ENCODE data around the gene SLC1A3. TPM values are rescaled to one million over a fixed set of nuclear protein-coding genes. Genes with fewer than 3 reads are reported as not detected.

Gene SLC1A3
- total and polyA plus RNA-seq, 10 of the 15 experiments (the other 5 are each of a cell fraction or from before 2014, with no cell fraction given): 0.23 to 4.4 (median 3.3) TPM

DNA sequence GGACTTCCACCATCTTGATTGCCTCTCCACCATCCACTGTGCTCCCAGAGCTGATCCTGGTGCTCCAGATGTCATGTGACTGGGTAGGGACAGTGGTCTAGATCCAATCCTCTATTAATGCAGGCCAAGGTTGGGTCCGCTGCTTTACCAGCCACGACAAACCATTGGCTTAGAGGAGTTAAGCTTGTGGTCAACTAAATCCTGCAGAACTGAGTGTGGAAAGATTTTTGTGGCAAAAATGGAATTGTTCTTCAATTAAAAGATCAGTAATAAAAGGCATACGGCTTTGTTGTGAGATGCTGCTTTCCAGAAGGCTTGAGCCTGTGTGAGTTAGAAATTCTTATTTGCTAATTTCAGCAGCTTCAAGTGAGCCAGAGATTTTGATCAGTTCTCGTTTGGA lies 30.7 kb downstream of the SLC1A3 start:
- DNase-seq (ENCODE audit: low read depth, low spot score): no peak
- intact Hi-C loops (cut with micrococcal nuclease; ENCODE audit: unreplicated experiment) (no loop called here), in situ Hi-C loops (cut with MboI) (no loop called here)
- Histone ChIP-seq H3K27me3 (replicated peaks in 1 of 2; ENCODE audit: control insufficient read depth in 2 of 2, insufficient read depth in 2 of 2, low read length in 1 of 2) (no peaks in the 10 kb centered on the region; a peak in 2 of 4 replicates), H4K20me1 (ENCODE audit: control insufficient read depth, insufficient read depth) (no peaks in the 10 kb centered on the region), H3K4me3 (no peak overlapping the region), H3K9me3 (replicated peaks; ENCODE audit: control insufficient read depth, insufficient read depth, low read length) (no peaks in the 10 kb centered on the region), H3K79me2 (ENCODE audit: control insufficient read depth, insufficient read depth, low read length) (no peaks in the 10 kb centered on the region), H3K36me3 (ENCODE audit: control insufficient read depth in 2 of 2, insufficient read depth in 2 of 2, low read length in 1 of 2) (no peaks in the 10 kb centered on the region), H3K27ac (ENCODE audit: control insufficient read depth, insufficient read depth) (no peak overlapping the region), H3K9ac (ENCODE audit: control insufficient read depth, insufficient read depth, low read length) (no peak overlapping the region), H3K4me2 (ENCODE audit: control insufficient read depth, insufficient read depth) (no peak overlapping the region), H2AFZ (ENCODE audit: control insufficient read depth, low read depth, low read length) (no peak overlapping the region), H3K4me1 (ENCODE audit: control insufficient read depth, insufficient read depth, low read length) (no peaks in the 10 kb centered on the region)
- RAD21 ChIA-PET (ENCODE audit: unreplicated experiment): no interaction called here
- CTCF ChIA-PET: no interaction called here
- BruUV-seq (replicated peaks): no TSS peak
- POLR2A ChIA-PET: interaction anchor here (0.6 kb wide), 1 partner anchor 275 kb away, joined by 5 read pairs; no protein-coding TSS in a partner anchor
- SMC1A ChIA-PET (ENCODE audit: uncharacterized antibody, unreplicated experiment): interaction anchor here (0.6 kb wide), 1 partner anchor 26 kb away, joined by 3 read pairs; no protein-coding TSS in a partner anchor
- no peak for TF ChIP-seq ZNF274 (IDR thresholded peaks at IDR 0.05; ENCODE audit: insufficient read depth, insufficient read length)
- no peak for TF ChIP-seq BMI1 (IDR thresholded peaks at IDR 0.05; ENCODE audit: borderline replicate concordance)
- TF ChIP-seq, protein P1, sequence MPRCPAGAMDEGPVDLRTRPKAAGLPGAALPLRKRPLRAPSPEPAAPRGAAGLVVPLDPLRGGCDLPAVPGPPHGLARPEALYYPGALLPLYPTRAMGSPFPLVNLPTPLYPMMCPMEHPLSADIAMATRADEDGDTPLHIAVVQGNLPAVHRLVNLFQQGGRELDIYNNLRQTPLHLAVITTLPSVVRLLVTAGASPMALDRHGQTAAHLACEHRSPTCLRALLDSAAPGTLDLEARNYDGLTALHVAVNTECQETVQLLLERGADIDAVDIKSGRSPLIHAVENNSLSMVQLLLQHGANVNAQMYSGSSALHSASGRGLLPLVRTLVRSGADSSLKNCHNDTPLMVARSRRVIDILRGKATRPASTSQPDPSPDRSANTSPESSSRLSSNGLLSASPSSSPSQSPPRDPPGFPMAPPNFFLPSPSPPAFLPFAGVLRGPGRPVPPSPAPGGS (IDR thresholded peaks at IDR 0.05; ENCODE audit: borderline replicate concordance, insufficient read depth, low read depth, low read length, poor library complexity, severe bottlenecking): no peak
- no peak for TF ChIP-seq NR2C2 (IDR thresholded peaks at IDR 0.05; ENCODE audit: borderline replicate concordance, control insufficient read depth, insufficient read length, low read depth)
- no peak for TF ChIP-seq ZSCAN29 (IDR thresholded peaks at IDR 0.05)
- no peak for TF ChIP-seq MTA3 (IDR thresholded peaks at IDR 0.05; ENCODE audit: borderline replicate concordance, low read length)
- TF ChIP-seq NFYB (IDR thresholded peaks at IDR 0.05; ENCODE audit: insufficient read depth, low read depth, low read length): no peak
- no peak for TF ChIP-seq CREM (IDR thresholded peaks at IDR 0.05; ENCODE audit: low read depth)
- no peak for TF ChIP-seq DPF2 (IDR thresholded peaks at IDR 0.05)
- TF ChIP-seq, protein P2, sequence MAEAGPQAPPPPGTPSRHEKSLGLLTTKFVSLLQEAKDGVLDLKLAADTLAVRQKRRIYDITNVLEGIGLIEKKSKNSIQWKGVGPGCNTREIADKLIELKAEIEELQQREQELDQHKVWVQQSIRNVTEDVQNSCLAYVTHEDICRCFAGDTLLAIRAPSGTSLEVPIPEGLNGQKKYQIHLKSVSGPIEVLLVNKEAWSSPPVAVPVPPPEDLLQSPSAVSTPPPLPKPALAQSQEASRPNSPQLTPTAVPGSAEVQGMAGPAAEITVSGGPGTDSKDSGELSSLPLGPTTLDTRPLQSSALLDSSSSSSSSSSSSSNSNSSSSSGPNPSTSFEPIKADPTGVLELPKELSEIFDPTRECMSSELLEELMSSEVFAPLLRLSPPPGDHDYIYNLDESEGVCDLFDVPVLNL (IDR thresholded peaks at IDR 0.05; ENCODE audit: low read depth, low read length): no peak
- no peak for TF ChIP-seq ZNF384 (IDR thresholded peaks at IDR 0.05; ENCODE audit: borderline replicate concordance, low read depth, low read length)
- no peak for TF ChIP-seq BCL11A (IDR thresholded peaks at IDR 0.05; ENCODE audit: low read depth, low read length)
- no peak for ATAC-seq
- WGBS (ENCODE audit: insufficient coverage, insufficient replicate concordance, low lambda C conversion rate, missing lambda C conversion rate): 29% methylated on average over 4 of the region's 4 CpGs
- no peak for FAIRE-seq
